CD4-positive, alpha-beta T cell (primary cell): ENCODE data around the gene LRRC72. TPM values are rescaled to one million over a fixed set of nuclear protein-coding genes. Genes with fewer than 3 reads are reported as not detected.

ENCODE experiments used
- ATAC-seq: fragments of 200-7000 bp; cut with Tn5 transposase; one replicate; pipeline ENCODE4 v1.10.0; 2022; ENCODE audit warnings: mild to moderate bottlenecking; ENCODE audit not compliant: poor library complexity
- CTCF ChIA-PET: fragments of 350-600 bp; sonication (Branson Sonifier 250); formaldehyde crosslinking; loops from one replicate; lab custom pipeline; 2021; ENCODE audit warnings: antibody characterized with exemption, inconsistent platforms; lab: Charles Lee
- POLR2A ChIA-PET: fragments of 350-600 bp; sonication (Branson Sonifier 250); formaldehyde crosslinking; loops from one replicate; lab custom pipeline; 2021; ENCODE audit warnings: antibody characterized with exemption, inconsistent platforms; lab: Charles Lee
- DNase-seq, 14 experiments: peaks; one replicate each; pipeline ENCODE4 v3.0.0-alpha.2; 2013 to 2020; ENCODE audit warnings: mixed read lengths in 2 of 14
- H3K27ac ChIP-seq, 2 donors: one replicate each; pipeline versions ENCODE4 v1.5.1 to v1.7.0; 2013; ENCODE audit warnings: low read length in 2 of 2, low read depth in 1 of 2, mild to moderate bottlenecking in 1 of 2
- H3K27me3 ChIP-seq, 2 experiments: 1 replicate in 1 of 2; 2 replicates in 1 of 2; pipeline versions ENCODE4 v1.6.1 to v1.7.0; 2013; ENCODE audit warnings: low read length in 2 of 2, control low read depth in 1 of 2, mild to moderate bottlenecking in 1 of 2, moderate library complexity in 1 of 2; ENCODE audit not compliant: insufficient read depth in 2 of 2, control insufficient read depth in 1 of 2
- H3K36me3 ChIP-seq: one replicate; pipeline ENCODE4 v1.6.1; 2013; ENCODE audit warnings: low read length, control low read depth; ENCODE audit not compliant: insufficient read depth
- H3K4me1 ChIP-seq: one replicate; pipeline ENCODE4 v1.6.1; 2013; ENCODE audit warnings: low read length, control low read depth; ENCODE audit not compliant: insufficient read depth
- H3K4me3 ChIP-seq: one replicate; pipeline ENCODE4 v1.5.1; 2013; ENCODE audit warnings: mild to moderate bottlenecking, low read length, moderate library complexity
- H3K9me3 ChIP-seq, 2 experiments: 1 replicate in 1 of 2; 2 replicates in 1 of 2; pipeline versions ENCODE4 v1.6.1 to v1.7.0; 2013; ENCODE audit warnings: low read length in 2 of 2, mild to moderate bottlenecking in 2 of 2, control low read depth in 1 of 2, moderate library complexity in 1 of 2; ENCODE audit not compliant: control insufficient read depth in 1 of 2, insufficient read depth in 1 of 2
- H3K27ac Mint-ChIP-seq: one replicate; pipeline ENCODE4 v1.8.0; 2020; ENCODE audit warnings: mixed read lengths
- H3K27me3 Mint-ChIP-seq: one replicate; pipeline ENCODE4 v1.8.0; 2021; ENCODE audit warnings: mixed read lengths
- H3K36me3 Mint-ChIP-seq: one replicate; pipeline ENCODE4 v1.8.0; 2021; ENCODE audit warnings: low read depth, mixed read lengths
- H3K4me1 Mint-ChIP-seq: one replicate; pipeline ENCODE4 v1.8.0; 2021; ENCODE audit warnings: low read depth, mixed read lengths
- H3K4me3 Mint-ChIP-seq: one replicate; pipeline ENCODE4 v1.8.0; 2020; ENCODE audit warnings: mild to moderate bottlenecking, mixed read lengths
- H3K9me3 Mint-ChIP-seq: one replicate; pipeline ENCODE4 v1.8.0; 2020; ENCODE audit warnings: mixed read lengths
- intact Hi-C, 2 experiments: fragments of 100-400 bp; cut with DNase I in 1 of 2; cut with micrococcal nuclease in 1 of 2; formaldehyde crosslinking; loops; one replicate each; pipeline versions ENCODE4 v1.15.1 to v1.9.0; 2023 to 2025; cut with DNase I, micrococcal nuclease
- total RNA-seq, 174 experiments: library from RNA in 2 of 174; stranded (reverse) in 2 of 174; gene quantifications; one replicate each; pipeline ENCODE4 v1.2.3 and lab custom pipeline; 2021 to 2026
- TF ChIP-seq, protein P1 (sequence below): fragments of 200-600 bp; IDR thresholded peaks from one replicate; pipeline ENCODE4 v1.8.0; 2022; ENCODE audit warnings: antibody characterized with exemption, mild to moderate bottlenecking

Gene LRRC72
- total RNA-seq, 2 experiments from 2014 or later = not detected

DNA sequence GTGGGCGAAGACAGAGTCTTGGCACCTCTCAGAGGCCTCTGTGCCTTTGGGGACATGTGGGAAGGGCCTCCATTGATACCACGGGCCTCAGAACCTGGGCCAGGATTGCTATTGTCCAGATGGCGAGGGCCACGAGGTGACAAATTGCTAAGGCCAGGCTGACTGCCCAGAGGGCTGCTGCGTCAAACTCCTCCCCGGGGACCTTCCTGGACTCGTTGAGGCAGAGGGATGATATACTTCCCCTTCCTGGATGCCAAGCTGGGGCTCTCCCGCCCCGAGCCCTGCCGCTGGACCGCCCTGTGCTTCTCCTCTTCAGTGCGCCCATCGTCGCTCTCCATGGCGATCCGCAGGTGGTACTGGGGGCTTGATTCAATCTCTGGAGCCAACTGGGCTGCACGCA, 58.9 kb downstream of the LRRC72 start:
- Histone ChIP-seq H3K9me3 (peaks cover 0 to 11% of the 10 kb centered on the region in 2 experiments), H3K27ac (no peak overlapping the region), H3K4me3 (no peak overlapping the region), H3K36me3 (no peaks in the 10 kb centered on the region), H3K4me1 (no peaks in the 10 kb centered on the region), H3K27me3 (no peaks in the 10 kb centered on the region)
- H3K4me1 Mint-ChIP-seq = no peaks in the 10 kb centered on the region
- H3K27ac Mint-ChIP-seq = no peak overlapping the region
- H3K9me3 Mint-ChIP-seq = no peaks in the 10 kb centered on the region
- ChIA-PET CTCF (no interaction called here), POLR2A (no interaction called here)
- H3K27me3 Mint-ChIP-seq = peaks cover 17% of the 10 kb centered on the region
- no peak overlapping the region for H3K4me3 Mint-ChIP-seq
- TF ChIP-seq, protein P1, sequence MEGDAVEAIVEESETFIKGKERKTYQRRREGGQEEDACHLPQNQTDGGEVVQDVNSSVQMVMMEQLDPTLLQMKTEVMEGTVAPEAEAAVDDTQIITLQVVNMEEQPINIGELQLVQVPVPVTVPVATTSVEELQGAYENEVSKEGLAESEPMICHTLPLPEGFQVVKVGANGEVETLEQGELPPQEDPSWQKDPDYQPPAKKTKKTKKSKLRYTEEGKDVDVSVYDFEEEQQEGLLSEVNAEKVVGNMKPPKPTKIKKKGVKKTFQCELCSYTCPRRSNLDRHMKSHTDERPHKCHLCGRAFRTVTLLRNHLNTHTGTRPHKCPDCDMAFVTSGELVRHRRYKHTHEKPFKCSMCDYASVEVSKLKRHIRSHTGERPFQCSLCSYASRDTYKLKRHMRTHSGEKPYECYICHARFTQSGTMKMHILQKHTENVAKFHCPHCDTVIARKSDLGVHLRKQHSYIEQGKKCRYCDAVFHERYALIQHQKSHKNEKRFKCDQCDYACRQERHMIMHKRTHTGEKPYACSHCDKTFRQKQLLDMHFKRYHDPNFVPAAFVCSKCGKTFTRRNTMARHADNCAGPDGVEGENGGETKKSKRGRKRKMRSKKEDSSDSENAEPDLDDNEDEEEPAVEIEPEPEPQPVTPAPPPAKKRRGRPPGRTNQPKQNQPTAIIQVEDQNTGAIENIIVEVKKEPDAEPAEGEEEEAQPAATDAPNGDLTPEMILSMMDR = no peak
- no peaks in the 10 kb centered on the region for H3K36me3 Mint-ChIP-seq
- ATAC-seq (no peak), DNase-seq (no peak)
- intact Hi-C loops = no loop called here

DNA sequence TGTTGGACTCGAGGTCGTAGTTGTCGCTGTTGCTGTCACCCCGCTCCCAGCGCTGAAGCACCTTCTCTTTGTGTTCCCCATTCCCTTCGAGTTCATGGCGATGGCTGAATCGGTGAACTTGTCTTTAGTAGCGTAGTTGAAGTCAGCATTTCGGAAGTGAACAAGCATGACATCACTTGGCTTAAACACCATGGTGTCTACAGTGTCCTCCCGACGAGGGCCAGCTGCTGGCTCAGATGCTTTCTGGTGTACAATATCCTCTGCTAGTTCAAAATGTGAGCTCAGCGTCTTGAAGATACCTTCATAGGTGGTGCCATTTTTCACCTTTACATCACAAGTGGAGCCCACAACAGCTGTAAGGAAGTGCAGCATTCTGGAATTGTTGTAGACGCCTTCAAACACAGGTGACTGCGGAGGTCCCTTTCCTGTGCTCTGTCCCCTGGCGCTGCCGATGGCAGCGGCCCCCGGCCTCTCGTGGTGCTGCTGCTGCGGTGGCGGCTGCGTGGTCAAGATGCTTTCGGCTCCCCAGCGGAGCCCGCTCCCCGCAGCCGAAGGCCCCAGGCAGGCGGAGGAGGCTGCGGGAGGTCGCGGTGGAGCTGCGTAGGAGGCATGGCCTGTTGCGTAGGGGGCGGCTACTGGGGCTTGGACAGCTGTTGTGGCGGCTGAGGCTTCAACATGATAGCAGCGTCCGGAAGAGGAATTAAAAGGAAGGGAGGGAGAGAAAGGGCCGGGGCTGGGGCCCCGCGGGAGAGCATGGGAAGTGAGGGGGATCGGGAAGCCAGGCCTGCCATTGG, 59.7 kb downstream of the LRRC72 start:
- CTCF ChIA-PET = no interaction called here

DNA sequence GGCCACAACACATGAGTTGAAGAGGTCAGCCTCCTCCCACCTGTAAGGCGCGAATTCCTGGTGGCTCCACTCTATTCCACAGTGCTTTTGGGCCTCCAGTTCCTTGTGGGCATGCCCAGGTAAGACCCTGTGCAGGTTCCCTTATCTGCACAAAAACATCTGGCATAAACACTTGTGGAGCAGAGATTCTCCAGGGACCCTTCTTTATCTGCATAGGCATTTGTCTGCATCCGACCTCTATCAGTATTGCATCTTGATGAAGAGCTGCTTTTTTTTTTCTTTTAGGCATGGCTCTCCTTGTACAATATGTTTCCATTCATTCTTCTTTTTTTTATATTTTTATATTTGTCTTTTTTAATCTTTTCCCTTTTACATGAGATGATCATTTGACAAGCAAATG, 60.5 kb downstream of the LRRC72 start:
- DNase-seq = no peak
- no peak overlapping the region for H3K4me3 ChIP-seq
- H3K27ac ChIP-seq = no peak overlapping the region
- CTCF ChIA-PET = interaction anchor here (0.7 kb wide), 1 partner anchor 34 kb away, joined by 3 read pairs; no protein-coding TSS in a partner anchor
- POLR2A ChIA-PET = no interaction called here
- no peaks in the 10 kb centered on the region for H3K4me1 ChIP-seq
- Mint-ChIP-seq H3K9me3 (no peaks in the 10 kb centered on the region), H3K4me1 (no peaks in the 10 kb centered on the region), H3K4me3 (no peak overlapping the region), H3K36me3 (no peaks in the 10 kb centered on the region), H3K27me3 (peaks cover 12% of the 10 kb centered on the region), H3K27ac (no peak overlapping the region)
- H3K9me3 ChIP-seq = peaks cover 0 to 11% of the 10 kb centered on the region in 2 experiments
- H3K36me3 ChIP-seq = no peaks in the 10 kb centered on the region
- no peak for ATAC-seq
- no peaks in the 10 kb centered on the region for H3K27me3 ChIP-seq
- TF ChIP-seq, protein P1 = no peak
- intact Hi-C loops = no loop called here

More for the DNA sequence above, 59.7 kb downstream of the LRRC72 start:
- Mint-ChIP-seq H3K4me3 (no peak overlapping the region), H3K27me3 (peaks cover 17% of the 10 kb centered on the region), H3K9me3 (no peaks in the 10 kb centered on the region), H3K27ac (no peak overlapping the region), H3K4me1 (no peaks in the 10 kb centered on the region), H3K36me3 (no peaks in the 10 kb centered on the region)
- Histone ChIP-seq H3K4me3 (no peak overlapping the region), H3K36me3 (no peaks in the 10 kb centered on the region), H3K27me3 (no peaks in the 10 kb centered on the region), H3K9me3 (peaks cover 0 to 11% of the 10 kb centered on the region in 2 experiments), H3K4me1 (no peaks in the 10 kb centered on the region), H3K27ac (no peak overlapping the region)
- TF ChIP-seq, protein P1 = no peak
- POLR2A ChIA-PET = no interaction called here
- ATAC-seq (no peak), DNase-seq (no peak)
- intact Hi-C loops = no loop called here
